OCI-LY1 (cell line): ENCODE results near the gene SBSN.
A peak's percentile ranks its signal among the peaks of the same experiment; 100 is the strongest.

Experiments
- H2AFZ ChIP-seq: fragments of 200-600 bp; sonication (generic), shearing (Covaris generic); 2 replicates; pipeline ENCODE4 v1.6.0; 2014; ENCODE audit warnings: antibody characterized with exemption, mild to moderate bottlenecking, low read length
- H3F3A ChIP-seq: fragments of 200-600 bp; sonication (generic), shearing (Covaris generic); 2 replicates; pipeline ENCODE4 v1.6.0; 2014; ENCODE audit warnings: mild to moderate bottlenecking, antibody characterized with exemption, low read length, moderate library complexity; ENCODE audit not compliant: insufficient read depth
- H3K27ac ChIP-seq: fragments of 200-600 bp; sonication (generic); 2 replicates; pipeline ENCODE4 v1.5.1; 2014; ENCODE audit warnings: low read length, mixed run types, mild to moderate bottlenecking, low read depth; ENCODE audit not compliant: poor library complexity, severe bottlenecking
- H3K27me3 ChIP-seq: fragments of 200-600 bp; sonication (generic); 2 replicates; pipeline ENCODE4 v1.6.0; 2014; ENCODE audit warnings: antibody characterized with exemption, mild to moderate bottlenecking, low read length, moderate library complexity; ENCODE audit not compliant: insufficient read depth
- H3K36me3 ChIP-seq: fragments of 200-600 bp; sonication (generic); 2 replicates; pipeline ENCODE4 v1.6.1; 2014; ENCODE audit warnings: mild to moderate bottlenecking, antibody characterized with exemption, low read length, moderate library complexity, mixed read lengths; ENCODE audit not compliant: insufficient read depth
- H3K4me1 ChIP-seq: fragments of 200-600 bp; sonication (generic); 2 replicates; pipeline ENCODE4 v1.5.1; 2014; ENCODE audit warnings: mild to moderate bottlenecking, low read length, moderate library complexity; ENCODE audit not compliant: insufficient read depth, severe bottlenecking
- H3K4me2 ChIP-seq: fragments of 200-600 bp; sonication (generic), shearing (Covaris generic); 2 replicates; pipeline ENCODE4 v1.6.1; 2014; ENCODE audit warnings: low read length
- H3K4me3 ChIP-seq: fragments of 200-600 bp; sonication (generic); 2 replicates; pipeline ENCODE4 v1.5.1; 2014; ENCODE audit warnings: low read length, low read depth, mild to moderate bottlenecking, mixed read lengths; ENCODE audit not compliant: poor library complexity, severe bottlenecking
- H3K79me2 ChIP-seq: fragments of 200-600 bp; shearing (Covaris generic); 2 replicates; pipeline ENCODE4 v1.6.1; 2016; ENCODE audit warnings: mixed run types, low read length, mixed read lengths; ENCODE audit not compliant: insufficient read depth
- H3K9ac ChIP-seq: fragments of 200-600 bp; sonication (generic), shearing (Covaris generic); 2 replicates; pipeline ENCODE4 v1.6.1; 2014; ENCODE audit warnings: mild to moderate bottlenecking, low read length, mixed read lengths
- H3K9me2 ChIP-seq: fragments of 200-600 bp; sonication (generic), shearing (Covaris generic); 2 replicates; pipeline ENCODE4 v1.6.1; 2014; ENCODE audit warnings: low read depth, mild to moderate bottlenecking, low read length, mixed read lengths
- H3K9me3 ChIP-seq: fragments of 200-600 bp; shearing (Covaris generic); 2 replicates; pipeline ENCODE4 v1.6.1; 2014; ENCODE audit warnings: low read length, mixed read lengths
- H4K20me1 ChIP-seq: fragments of 200-600 bp; sonication (generic), shearing (Covaris generic); 2 replicates; pipeline ENCODE4 v1.6.0; 2016; ENCODE audit warnings: mild to moderate bottlenecking, low read length; ENCODE audit not compliant: insufficient read depth
- CTCF ChIP-seq: fragments of 200-600 bp; sonication (generic), shearing (Covaris generic); IDR thresholded peaks from 2 replicates; pipeline ENCODE4 v1.5.1; 2017; ENCODE audit warnings: mild to moderate bottlenecking, antibody characterized with exemption, low read length, moderate library complexity, mixed read lengths
- EZH2 ChIP-seq: fragments of 200-600 bp; sonication (generic), shearing (Covaris generic); IDR thresholded peaks from 2 replicates; pipeline ENCODE4 v1.8.0; 2017; ENCODE audit warnings: borderline replicate concordance, mixed run types, mild to moderate bottlenecking, antibody characterized with exemption, low read length, moderate library complexity, mixed read lengths

The SBSN gene

DNA sequence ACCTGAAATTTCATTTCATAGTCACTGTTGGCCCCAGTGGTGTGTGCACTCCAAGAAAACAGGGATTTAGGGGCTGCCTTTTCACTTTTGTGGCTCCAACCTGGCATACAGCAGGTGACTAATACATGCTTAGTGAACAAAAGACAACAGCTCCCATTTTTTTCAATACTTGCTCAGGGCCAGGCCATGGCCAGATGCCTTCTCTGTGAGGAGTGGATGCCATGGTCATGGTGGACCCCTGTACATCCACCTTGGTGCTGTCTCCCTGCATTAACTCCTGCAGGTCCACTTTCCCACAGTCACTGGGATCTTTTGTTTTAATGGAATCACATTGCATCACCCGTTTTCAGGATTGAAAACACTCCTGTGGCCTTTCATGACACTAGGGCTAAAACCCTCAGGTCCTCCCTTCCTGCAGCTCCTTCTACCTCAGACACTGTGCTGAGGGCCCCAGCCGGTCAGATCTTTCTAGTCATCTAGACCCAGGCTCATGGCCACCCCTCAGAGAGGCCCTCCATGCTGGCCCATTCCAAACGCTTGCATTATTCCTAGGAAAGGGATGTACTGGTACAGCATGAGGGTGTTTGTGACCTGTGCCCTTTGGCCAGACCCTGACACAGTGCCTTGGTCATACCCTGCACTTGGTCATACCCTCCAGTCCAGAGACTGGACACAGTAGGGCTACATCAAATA, 16.1 kb upstream of the SBSN start:
- Histone ChIP-seq H3K4me3 (peak overlapping the region; percentile 90), H3K27ac (no peak overlapping the region)
- TF ChIP-seq CTCF (no peak), EZH2 (no peak)

GRCh38 chr19:35543280-35544109, 15.4 kb upstream of the SBSN start:
- Histone ChIP-seq H3K9me3 (no peaks in the 10 kb centered on the region), H3K36me3 (peaks cover 11% of the 10 kb centered on the region; the same call in 1 of the 2 replicates), H3K4me2 (no peak overlapping the region), H3K4me3 (peak overlapping the region; percentile 90), H3K4me1 (peaks cover 38% of the 10 kb centered on the region), H3K27me3 (no peaks in the 10 kb centered on the region), H3K9ac (no peak overlapping the region), H3K9me2 (no peaks in the 10 kb centered on the region), H2AFZ (no peak overlapping the region), H3F3A (no peaks in the 10 kb centered on the region), H3K79me2 (no peaks in the 10 kb centered on the region), H3K27ac (no peak overlapping the region), H4K20me1 (no peaks in the 10 kb centered on the region)
- no peak for TF ChIP-seq EZH2
- TF ChIP-seq CTCF, result no peak

More for the DNA sequence above, 16.1 kb upstream of the SBSN start:
- H3K36me3 ChIP-seq, result peaks cover 11% of the 10 kb centered on the region; the same call in 1 of the 2 replicates
- H3K4me1 ChIP-seq, result peaks cover 38% of the 10 kb centered on the region
- no peaks in the 10 kb centered on the region for H4K20me1 ChIP-seq
- peak overlapping the region; percentile 91 for H3K9ac ChIP-seq
- no peak overlapping the region for H2AFZ ChIP-seq
- no peaks in the 10 kb centered on the region for H3K9me2 ChIP-seq
- H3K27me3 ChIP-seq, result no peaks in the 10 kb centered on the region
- no peaks in the 10 kb centered on the region for H3K9me3 ChIP-seq
- peak overlapping the region; percentile 84 for H3K4me2 ChIP-seq
- no peaks in the 10 kb centered on the region for H3F3A ChIP-seq
- H3K79me2 ChIP-seq, result no peaks in the 10 kb centered on the region

DNA sequence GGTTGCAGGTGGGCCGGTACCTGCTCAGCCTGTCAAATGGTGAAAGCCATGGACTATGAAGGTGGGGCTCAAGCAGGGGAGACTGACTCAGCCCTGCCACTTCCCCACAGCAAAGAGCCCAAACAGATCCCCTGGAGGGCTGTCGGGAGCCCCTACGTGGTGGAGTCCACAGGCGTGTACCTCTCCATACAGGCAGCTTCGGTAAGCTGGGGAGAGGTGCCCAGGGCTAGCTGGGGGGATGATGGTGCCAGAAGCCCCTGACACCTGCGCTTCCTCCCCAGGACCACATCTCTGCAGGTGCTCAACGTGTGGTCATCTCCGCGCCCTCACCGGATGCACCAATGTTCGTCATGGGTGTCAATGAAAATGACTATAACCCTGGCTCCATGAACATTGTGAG, 14.1 kb upstream of the SBSN start:
- H3K9ac ChIP-seq, result no peak overlapping the region
- no peaks in the 10 kb centered on the region for H4K20me1 ChIP-seq
- H3K36me3 ChIP-seq, result peaks cover 11% of the 10 kb centered on the region; the same call in 1 of the 2 replicates
- H3K27me3 ChIP-seq, result no peaks in the 10 kb centered on the region
- H3K4me2 ChIP-seq, result no peak overlapping the region
- TF ChIP-seq CTCF, result no peak
- no peak for TF ChIP-seq EZH2
- no peak overlapping the region for H3K4me3 ChIP-seq
- no peaks in the 10 kb centered on the region for H3F3A ChIP-seq
- no peak overlapping the region for H3K27ac ChIP-seq
- H3K9me3 ChIP-seq, result no peaks in the 10 kb centered on the region
- H3K79me2 ChIP-seq, result no peaks in the 10 kb centered on the region
- H2AFZ ChIP-seq, result no peak overlapping the region
- peaks cover 38% of the 10 kb centered on the region for H3K4me1 ChIP-seq
- no peaks in the 10 kb centered on the region for H3K9me2 ChIP-seq
